Measurements from ENCODE around the gene ATG7.
"Not testable (repeated sequence)": the region's sequence is repeated elsewhere in the genome, so short reads cannot be mapped to it uniquely, and the experiment has no call there.

ATG7 gene

DNA sequence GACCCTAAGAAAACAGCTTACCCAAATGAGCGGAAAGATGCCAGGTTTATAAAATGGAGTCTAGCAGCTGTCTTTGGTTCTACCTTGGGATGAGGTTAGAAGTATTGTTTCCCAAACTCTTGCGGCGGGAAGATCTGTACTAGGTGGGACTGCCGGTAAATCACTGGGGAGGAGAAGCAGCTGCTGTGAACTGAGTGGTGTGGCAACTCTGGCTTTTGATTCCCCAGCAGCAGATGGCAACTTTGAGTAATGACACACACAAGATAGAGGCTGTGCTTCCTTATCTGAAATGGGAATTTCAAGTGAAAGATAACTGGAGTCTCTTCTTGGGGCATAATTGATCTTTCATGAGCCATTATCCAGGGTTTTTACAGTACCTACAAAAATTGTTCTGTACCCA is 184.9 kb downstream of the ATG7 start:
- H3K79me2 ChIP-seq (ENCODE audit: insufficient read depth, low read length), result no peaks in the 10 kb centered on the region
- no peaks in the 10 kb centered on the region for H3K9me3 ChIP-seq (ENCODE audit: insufficient read depth, low read length)
- no peak overlapping the region for H3K4me3 ChIP-seq (ENCODE audit: insufficient read depth, low read length, poor library complexity, severe bottlenecking)
- H3K36me3 ChIP-seq (ENCODE audit: low read length), result no peaks in the 10 kb centered on the region
- H3K4me2 ChIP-seq (ENCODE audit: low read depth, low read length, poor library complexity, severe bottlenecking), result no peak overlapping the region
- H3K27ac ChIP-seq (ENCODE audit: low read depth, low read length), result no peak overlapping the region
- no peak overlapping the region for H3K9ac ChIP-seq (ENCODE audit: low read length)
- no peaks in the 10 kb centered on the region for H3F3A ChIP-seq (ENCODE audit: insufficient read depth)
- H3K9me2 ChIP-seq (replicated peaks; ENCODE audit: insufficient read depth, low read length), result no peaks in the 10 kb centered on the region
- H2AFZ ChIP-seq (ENCODE audit: low read depth, low read length, severe bottlenecking), result no peak overlapping the region
- H4K20me1 ChIP-seq (ENCODE audit: low read depth, low read length), result no peaks in the 10 kb centered on the region
- TF ChIP-seq EZH2phosphoT487 (conservative IDR thresholded peaks at IDR 0.05; ENCODE audit: low read length), result no peak
- TF ChIP-seq, protein P1, sequence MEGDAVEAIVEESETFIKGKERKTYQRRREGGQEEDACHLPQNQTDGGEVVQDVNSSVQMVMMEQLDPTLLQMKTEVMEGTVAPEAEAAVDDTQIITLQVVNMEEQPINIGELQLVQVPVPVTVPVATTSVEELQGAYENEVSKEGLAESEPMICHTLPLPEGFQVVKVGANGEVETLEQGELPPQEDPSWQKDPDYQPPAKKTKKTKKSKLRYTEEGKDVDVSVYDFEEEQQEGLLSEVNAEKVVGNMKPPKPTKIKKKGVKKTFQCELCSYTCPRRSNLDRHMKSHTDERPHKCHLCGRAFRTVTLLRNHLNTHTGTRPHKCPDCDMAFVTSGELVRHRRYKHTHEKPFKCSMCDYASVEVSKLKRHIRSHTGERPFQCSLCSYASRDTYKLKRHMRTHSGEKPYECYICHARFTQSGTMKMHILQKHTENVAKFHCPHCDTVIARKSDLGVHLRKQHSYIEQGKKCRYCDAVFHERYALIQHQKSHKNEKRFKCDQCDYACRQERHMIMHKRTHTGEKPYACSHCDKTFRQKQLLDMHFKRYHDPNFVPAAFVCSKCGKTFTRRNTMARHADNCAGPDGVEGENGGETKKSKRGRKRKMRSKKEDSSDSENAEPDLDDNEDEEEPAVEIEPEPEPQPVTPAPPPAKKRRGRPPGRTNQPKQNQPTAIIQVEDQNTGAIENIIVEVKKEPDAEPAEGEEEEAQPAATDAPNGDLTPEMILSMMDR (IDR thresholded peaks at IDR 0.05; ENCODE audit: insufficient read depth, low read length, poor library complexity, severe bottlenecking), result no peak
- no peaks in the 10 kb centered on the region for H3K27me3 ChIP-seq (ENCODE audit: low read length)

DNA sequence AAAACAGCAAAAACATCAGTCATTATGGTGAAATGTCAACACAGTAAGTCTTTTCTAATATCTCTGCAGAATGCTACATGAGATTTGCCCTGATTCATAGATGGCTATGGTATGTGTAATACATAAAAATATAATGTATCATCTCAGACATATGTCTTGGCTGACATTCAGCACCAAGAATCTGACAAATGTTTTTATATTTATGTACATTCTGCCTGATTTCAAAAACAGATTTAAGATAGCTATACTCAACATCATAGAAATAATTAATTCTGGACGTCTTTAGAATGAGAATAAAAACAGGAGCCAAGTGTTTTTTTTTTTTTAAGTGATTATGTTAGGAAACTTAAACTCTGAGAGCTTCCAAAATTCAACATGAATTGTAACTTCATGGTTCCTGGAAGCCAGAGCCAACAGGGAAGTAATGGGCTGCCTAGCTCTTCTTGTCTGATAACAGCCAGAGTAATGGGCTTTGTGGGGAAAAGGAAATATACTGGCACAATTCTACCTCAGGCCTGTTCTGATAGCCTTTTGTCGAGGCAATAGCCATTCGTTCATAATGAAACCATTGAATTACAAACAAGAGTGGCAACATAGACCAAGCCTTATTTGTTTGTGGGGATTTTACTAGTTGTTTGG is 187.1 kb downstream of the ATG7 start:
- H3F3A ChIP-seq (ENCODE audit: insufficient read depth), result no peaks in the 10 kb centered on the region
- H3K9ac ChIP-seq (ENCODE audit: low read length), result no peak overlapping the region
- no peaks in the 10 kb centered on the region for H3K9me3 ChIP-seq (ENCODE audit: insufficient read depth, low read length)
- no peak for TF ChIP-seq EZH2phosphoT487 (conservative IDR thresholded peaks at IDR 0.05; ENCODE audit: low read length)
- TF ChIP-seq, protein P1 (IDR thresholded peaks at IDR 0.05; ENCODE audit: insufficient read depth, low read length, poor library complexity, severe bottlenecking), result no peak
- no peaks in the 10 kb centered on the region for H3K9me2 ChIP-seq (replicated peaks; ENCODE audit: insufficient read depth, low read length)
- H2AFZ ChIP-seq (ENCODE audit: low read depth, low read length, severe bottlenecking), result no peak overlapping the region
- H3K4me3 ChIP-seq (ENCODE audit: insufficient read depth, low read length, poor library complexity, severe bottlenecking), result no peak overlapping the region
- no peaks in the 10 kb centered on the region for H4K20me1 ChIP-seq (ENCODE audit: low read depth, low read length)
- H3K79me2 ChIP-seq (ENCODE audit: insufficient read depth, low read length), result no peaks in the 10 kb centered on the region
- H3K27me3 ChIP-seq (ENCODE audit: low read length), result no peaks in the 10 kb centered on the region
- H3K4me2 ChIP-seq (ENCODE audit: low read depth, low read length, poor library complexity, severe bottlenecking), result no peak overlapping the region
- H3K27ac ChIP-seq (ENCODE audit: low read depth, low read length), result no peak overlapping the region
- H3K36me3 ChIP-seq (ENCODE audit: low read length), result no peaks in the 10 kb centered on the region

DNA sequence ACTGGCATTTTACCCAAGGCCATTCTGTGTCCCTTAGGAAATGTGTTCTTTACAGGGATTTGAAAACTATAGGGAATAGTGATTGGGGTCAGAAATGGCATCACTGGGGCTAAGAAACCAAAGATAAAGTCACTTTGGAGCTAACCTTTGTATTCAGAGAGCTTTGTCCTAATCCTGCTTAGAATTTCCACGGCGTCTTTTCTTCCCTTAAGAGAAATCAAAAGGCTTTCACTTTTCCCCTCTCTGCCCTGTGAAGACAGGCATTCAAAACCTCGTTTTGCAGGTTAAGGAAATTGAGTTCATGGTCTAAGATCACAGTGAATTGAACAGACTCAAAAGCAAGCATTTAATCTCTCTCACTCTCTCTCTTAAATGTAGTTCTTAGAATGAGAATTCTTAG is 189.0 kb downstream of the ATG7 start:
- no peaks in the 10 kb centered on the region for H3F3A ChIP-seq (ENCODE audit: insufficient read depth)
- H3K4me2 ChIP-seq (ENCODE audit: low read depth, low read length, poor library complexity, severe bottlenecking), result no peak overlapping the region
- no peaks in the 10 kb centered on the region for H3K79me2 ChIP-seq (ENCODE audit: insufficient read depth, low read length)
- no peaks in the 10 kb centered on the region for H3K27me3 ChIP-seq (ENCODE audit: low read length)
- H3K4me3 ChIP-seq (ENCODE audit: insufficient read depth, low read length, poor library complexity, severe bottlenecking), result no peak overlapping the region
- H4K20me1 ChIP-seq (ENCODE audit: low read depth, low read length), result no peaks in the 10 kb centered on the region
- H3K9me3 ChIP-seq (ENCODE audit: insufficient read depth, low read length), result no peaks in the 10 kb centered on the region
- H3K9me2 ChIP-seq (replicated peaks; ENCODE audit: insufficient read depth, low read length), result no peaks in the 10 kb centered on the region
- H3K9ac ChIP-seq (ENCODE audit: low read length), result no peak overlapping the region
- H3K36me3 ChIP-seq (ENCODE audit: low read length), result no peaks in the 10 kb centered on the region
- H2AFZ ChIP-seq (ENCODE audit: low read depth, low read length, severe bottlenecking), result no peak overlapping the region
- TF ChIP-seq, protein P1 (IDR thresholded peaks at IDR 0.05; ENCODE audit: insufficient read depth, low read length, poor library complexity, severe bottlenecking), result no peak
- no peak for TF ChIP-seq EZH2phosphoT487 (conservative IDR thresholded peaks at IDR 0.05; ENCODE audit: low read length)
- no peak overlapping the region for H3K27ac ChIP-seq (ENCODE audit: low read depth, low read length)

DNA sequence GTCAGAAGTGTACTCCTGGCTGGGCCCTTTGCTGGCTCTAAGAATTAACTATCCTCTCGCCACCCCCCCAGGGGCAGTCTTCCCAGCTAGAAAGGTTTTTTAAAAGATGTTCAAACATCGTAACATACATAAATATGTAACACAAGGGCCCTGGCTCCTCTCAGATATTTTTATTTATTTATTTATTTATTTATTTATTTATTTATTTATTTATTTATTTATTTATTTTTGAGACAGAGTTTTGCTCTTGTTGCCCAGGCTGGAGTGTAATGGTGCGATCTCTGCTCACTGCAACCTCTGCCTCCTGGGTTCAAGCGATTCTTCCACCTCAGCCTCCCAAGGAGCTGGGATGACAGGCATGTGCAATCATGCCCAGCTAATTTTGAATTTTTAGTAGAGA is 190.5 kb downstream of the ATG7 start:
- not testable (repeated sequence) for H3K36me3 ChIP-seq (ENCODE audit: low read length); H3K9me3 ChIP-seq (ENCODE audit: insufficient read depth, low read length); H2AFZ ChIP-seq (ENCODE audit: low read depth, low read length, severe bottlenecking); H3K9me2 ChIP-seq (replicated peaks; ENCODE audit: insufficient read depth, low read length); H3F3A ChIP-seq (ENCODE audit: insufficient read depth); H3K27ac ChIP-seq (ENCODE audit: low read depth, low read length); H3K4me3 ChIP-seq (ENCODE audit: insufficient read depth, low read length, poor library complexity, severe bottlenecking); H3K9ac ChIP-seq (ENCODE audit: low read length); H3K27me3 ChIP-seq (ENCODE audit: low read length); H3K79me2 ChIP-seq (ENCODE audit: insufficient read depth, low read length); H3K4me2 ChIP-seq (ENCODE audit: low read depth, low read length, poor library complexity, severe bottlenecking); H4K20me1 ChIP-seq (ENCODE audit: low read depth, low read length)

Measured in SU-DHL-6 (cell line).